ENCODE data around the gene TNNI3K. TPM values are rescaled to one million over a fixed set of nuclear protein-coding genes. Genes with fewer than 3 reads are reported as not detected.

The TNNI3K gene
- total and polyA plus RNA-seq, 2 of the 8 experiments (the other 6 are each of a cell fraction or from before 2014, with no cell fraction given): 0.41 to 0.48 TPM

GRCh38 chr1:74399249-74399648 is 164.1 kb downstream of the TNNI3K start:
- H3K79me2 ChIP-seq (ENCODE audit: control insufficient read depth in 1 of 2, insufficient read depth in 2 of 2, low read length in 2 of 2): no peaks in the 10 kb centered on the region
- H3K18ac ChIP-seq (ENCODE audit: extremely low read depth, low read length): no peak overlapping the region
- no peak overlapping the region for H4K91ac ChIP-seq (replicated peaks; ENCODE audit: insufficient read length, low read length)
- no peak overlapping the region for H2BK120ac ChIP-seq (replicated peaks; ENCODE audit: low read depth, low read length)
- no peak overlapping the region for H3K4ac ChIP-seq (replicated peaks; ENCODE audit: insufficient read length, low read depth, low read length)
- H3K27me3 ChIP-seq (replicated peaks in 1 of 4; ENCODE audit: control insufficient read depth in 3 of 4, extremely low read depth in 1 of 4, insufficient read depth in 3 of 4, low read length in 3 of 4): no peaks in the 10 kb centered on the region
- H3K23me2 ChIP-seq (ENCODE audit: low read depth, low read length): no peaks in the 10 kb centered on the region
- FAIRE-seq (no peak), DNase-seq (ENCODE audit: low read depth in 1 of 2, low spot score in 2 of 2) (no peak)
- H3K23ac ChIP-seq (ENCODE audit: insufficient read length): no peak overlapping the region
- no peaks in the 10 kb centered on the region for H3K79me1 ChIP-seq (ENCODE audit: low read depth, low read length)
- no peak overlapping the region for H2BK15ac ChIP-seq (ENCODE audit: low read length)
- H3K4me3 ChIP-seq (ENCODE audit: extremely low read depth in 1 of 4, insufficient read depth in 2 of 4, low read depth in 3 of 4, low read length in 4 of 4): no peak overlapping the region
- no peaks in the 10 kb centered on the region for H3K9me3 ChIP-seq (ENCODE audit: insufficient read depth in 2 of 2, low read depth in 1 of 2, low read length in 1 of 2)
- H2BK12ac ChIP-seq (ENCODE audit: low read depth, low read length): no peak overlapping the region
- no peaks in the 10 kb centered on the region for H3K4me1 ChIP-seq (replicated peaks in 1 of 4; ENCODE audit: control insufficient read depth in 3 of 4, insufficient read depth in 4 of 4, low read length in 3 of 4)
- no peak overlapping the region for H3K9ac ChIP-seq (replicated peaks in 1 of 4; ENCODE audit: extremely low read depth in 1 of 4, low read depth in 3 of 4, low read length in 3 of 4)
- ChIA-PET POLR2A (ENCODE audit: partially characterized antibody) (no interaction called here), CTCF (ENCODE audit: partially characterized antibody) (interaction anchor here (0.6 to 2.7 kb wide), 2 partner anchors 10 to 805 kb away, joined by 4 to 7 read pairs; no protein-coding TSS in a partner anchor)
- H2BK5ac ChIP-seq (ENCODE audit: low read depth, low read length): no peak overlapping the region
- no peak overlapping the region for H3K27ac ChIP-seq (ENCODE audit: low read depth, low read length)
- H3K4me2 ChIP-seq (ENCODE audit: insufficient read depth in 1 of 2, low read depth in 2 of 2, low read length in 2 of 2): no peak overlapping the region
- 89% methylated on average over 5 of the region's 5 CpGs; no CpG with 5 or more reads in 1 of the 2 experiments for WGBS, 2 experiments (ENCODE audit: extremely low coverage in 1 of 2, insufficient coverage in 1 of 2, insufficient read length in 1 of 2, insufficient replicate concordance in 2 of 2, low coverage in 1 of 2, low lambda C conversion rate in 2 of 2, missing lambda C conversion rate in 1 of 2)
- H2BK20ac ChIP-seq (ENCODE audit: low read length): no peak overlapping the region
- no peak overlapping the region for H4K5ac ChIP-seq (ENCODE audit: insufficient read length, low read depth, low read length)
- no peaks in the 10 kb centered on the region for H4K20me1 ChIP-seq (replicated peaks in 1 of 2; ENCODE audit: control insufficient read depth in 1 of 2, insufficient read depth in 2 of 2, low read length in 2 of 2)
- H3K56ac ChIP-seq (replicated peaks; ENCODE audit: insufficient read length, low read depth, low read length): no peak overlapping the region
- TF ChIP-seq YY1 (IDR thresholded peaks at IDR 0.05; ENCODE audit: low read depth, low read length) (no peak), CEBPB (IDR thresholded peaks at IDR 0.05; ENCODE audit: low read depth, low read length) (no peak), CREB1 (IDR thresholded peaks at IDR 0.05) (no peak)
- H3K14ac ChIP-seq (ENCODE audit: insufficient read length): no peak overlapping the region
- H2AK5ac ChIP-seq (ENCODE audit: low read depth, low read length): no peak overlapping the region
- H2AFZ ChIP-seq (ENCODE audit: low read length): no peak overlapping the region
- H3K36me3 ChIP-seq (ENCODE audit: control insufficient read depth in 2 of 4, insufficient read depth in 4 of 4, low read length in 3 of 4): no peaks in the 10 kb centered on the region
- H4K8ac ChIP-seq (ENCODE audit: extremely low read depth, insufficient read depth, low read length): no peak overlapping the region

Measured in H1 (cell line).